CD4-positive, alpha-beta T cell treated with Interleukin-17A for 4 hours (primary cell): ENCODE measurements around the gene USP6.
"Not testable (repeated sequence)": the region's sequence is repeated elsewhere in the genome, so short reads cannot be mapped to it uniquely, and the experiment has no call there.

Source experiments
- DNase-seq: peaks from one replicate; pipeline ENCODE4 v3.0.0-alpha.2; 2020; ENCODE audit warnings: mixed read lengths

Gene USP6

DNA sequence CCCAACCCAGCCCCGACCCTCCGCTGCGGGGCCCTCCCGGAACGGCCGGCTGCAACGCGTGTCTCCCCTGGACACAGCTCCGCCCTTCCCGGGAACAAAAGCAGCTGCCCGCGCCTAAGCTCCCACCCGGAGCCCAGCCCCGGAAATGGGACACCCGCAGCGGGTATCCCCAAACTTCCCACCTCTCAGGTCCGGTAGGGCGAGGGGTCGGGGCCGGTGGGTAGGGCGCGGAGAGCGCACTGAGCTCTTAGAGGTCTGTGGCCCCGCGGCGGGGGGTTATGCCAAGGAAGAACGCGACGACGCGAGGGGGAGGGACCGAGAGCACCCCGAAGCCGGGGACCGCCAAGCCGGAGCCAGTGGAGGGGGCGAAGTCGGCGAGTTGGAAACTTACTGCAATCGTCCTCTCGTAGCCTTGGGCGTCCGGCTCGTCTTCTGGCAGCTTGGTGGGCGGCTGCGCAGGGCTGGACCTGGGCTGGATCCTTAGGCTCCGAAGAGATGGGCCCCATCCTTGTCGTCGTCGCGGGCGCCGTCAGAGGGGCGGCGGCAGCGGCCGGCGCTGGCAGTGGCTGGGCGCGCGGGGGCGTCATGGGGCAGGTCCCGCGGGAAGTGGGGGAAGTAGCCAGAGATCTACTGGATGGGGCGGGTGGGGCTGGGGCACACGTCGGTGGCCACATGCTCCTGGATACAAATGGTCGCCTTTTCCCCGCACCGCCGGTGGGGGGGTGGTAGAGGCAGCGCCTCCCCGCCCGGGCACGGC is 6.9 kb downstream of the USP6 start:
- no peak for DNase-seq

DNA sequence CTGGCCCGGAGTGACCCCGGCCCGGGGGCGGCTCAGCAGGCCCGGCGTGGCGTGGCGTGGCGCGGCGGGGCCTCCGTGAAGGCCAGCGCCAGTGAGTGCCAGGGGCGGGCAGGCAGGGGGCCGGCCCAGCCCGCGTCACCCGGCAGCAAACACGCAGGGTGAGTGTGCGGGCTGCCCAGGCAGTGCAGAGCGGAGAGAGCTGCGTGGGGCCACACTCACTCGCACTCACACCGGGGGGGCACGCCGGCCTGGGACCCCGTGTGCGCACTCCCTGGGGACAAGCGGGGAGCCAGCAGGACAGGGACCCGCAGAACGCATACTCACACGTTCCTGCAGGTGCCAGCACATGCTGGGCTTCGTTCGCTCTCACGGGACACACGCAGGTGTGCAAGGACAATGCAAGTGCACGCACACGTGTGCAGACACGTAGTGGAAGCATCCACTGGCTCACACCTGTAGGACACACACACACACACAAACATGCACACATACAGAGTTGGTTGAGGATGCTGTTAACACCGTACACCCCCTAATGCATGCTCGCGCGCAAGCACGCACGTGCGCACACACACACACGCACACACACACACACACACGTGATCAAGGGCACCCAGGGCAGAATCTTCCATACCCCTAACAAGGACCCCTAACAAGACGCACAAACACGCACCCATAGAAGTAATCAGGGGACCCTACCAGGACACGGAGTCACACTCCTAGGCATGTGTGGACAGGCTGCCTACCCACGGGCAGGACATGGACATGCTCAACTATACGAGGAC is 7.7 kb downstream of the USP6 start:
- DNase-seq: no peak

DNA sequence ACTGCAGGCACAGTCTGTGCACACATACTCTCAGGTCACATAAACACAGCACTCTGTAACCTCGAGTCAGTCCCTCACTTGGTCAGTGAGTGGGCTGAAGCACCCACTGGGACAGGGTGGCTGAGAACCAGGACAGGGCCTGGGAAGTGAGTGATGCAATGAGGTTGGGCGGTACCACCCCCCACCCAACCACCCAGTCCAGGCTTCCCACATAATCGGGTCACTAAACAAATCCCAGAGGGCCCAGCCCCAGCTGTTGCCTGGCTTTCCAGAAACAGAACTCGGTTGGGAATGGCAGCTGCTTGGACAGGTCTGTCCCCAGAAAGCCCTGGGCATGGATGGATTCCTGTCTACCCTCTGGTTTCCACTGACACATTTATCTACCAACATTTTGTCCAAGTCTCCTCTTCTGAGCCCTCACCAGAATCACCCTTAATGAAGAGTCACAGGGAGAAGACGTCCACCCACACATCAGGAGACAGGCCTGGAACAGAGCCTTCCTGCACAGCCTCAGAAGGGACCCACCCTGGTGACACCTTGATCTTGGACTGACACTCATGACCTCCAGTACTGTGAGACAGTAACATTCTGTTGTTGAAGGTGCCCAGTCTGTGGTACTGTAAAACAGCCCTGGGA is 8.4 kb downstream of the USP6 start:
- not testable (repeated sequence) for DNase-seq

DNA sequence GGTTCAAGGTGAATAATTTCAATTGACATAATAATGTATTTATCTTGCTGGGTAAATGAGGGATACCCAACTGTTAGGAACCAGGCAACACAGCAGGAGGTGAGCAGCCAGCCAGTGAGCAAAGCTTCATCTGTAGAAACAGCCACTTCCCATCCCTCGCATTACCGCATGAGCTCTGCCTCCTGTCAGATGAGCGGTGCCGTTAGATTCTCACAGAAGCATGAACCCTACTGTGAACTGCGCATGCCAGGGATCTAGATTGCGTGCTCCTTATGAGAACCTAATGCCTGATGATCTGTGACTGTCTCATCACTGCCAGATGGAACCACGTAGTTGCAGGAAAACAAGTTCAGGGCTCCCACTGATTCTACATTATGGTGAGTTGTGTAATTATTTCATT is 9.1 kb downstream of the USP6 start:
- not testable (repeated sequence) for DNase-seq

DNA sequence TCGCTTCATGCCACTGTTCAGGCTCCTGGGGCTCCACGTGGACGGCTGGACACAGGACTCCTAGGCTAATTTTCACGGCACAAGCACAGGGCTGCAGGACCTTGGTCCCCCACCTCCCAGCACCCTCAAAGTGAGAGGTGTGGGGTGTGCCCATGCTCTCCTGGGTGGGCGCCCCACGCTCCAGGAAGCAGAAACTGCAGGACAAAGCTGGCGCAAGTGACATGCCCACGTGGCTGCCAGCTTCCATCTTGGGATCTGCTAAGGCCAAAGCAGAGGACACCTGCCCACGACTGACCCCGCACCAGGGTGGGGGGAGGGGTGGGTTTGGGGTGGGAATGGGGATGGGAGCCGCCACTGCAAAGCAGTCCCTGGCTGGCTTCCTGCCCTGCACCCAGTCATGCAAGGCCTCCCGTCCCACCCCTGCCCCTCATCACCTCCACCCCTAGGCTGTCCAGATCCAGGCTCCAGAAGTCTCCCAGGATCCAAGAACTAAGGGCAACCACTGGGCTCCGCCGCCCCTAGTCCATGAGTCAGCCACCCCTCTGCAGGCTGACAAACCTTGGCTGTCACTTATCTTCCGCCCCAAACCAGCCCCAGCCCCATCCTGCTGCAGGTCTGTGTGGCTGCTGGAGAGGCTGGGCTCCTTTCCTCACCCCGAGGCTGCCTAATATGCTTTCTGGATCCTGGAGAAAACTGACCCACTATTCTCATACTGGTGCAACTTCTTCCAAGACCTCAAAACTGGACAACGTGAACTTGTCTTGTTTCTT is 11.1 kb downstream of the USP6 start:
- no peak for DNase-seq

DNA sequence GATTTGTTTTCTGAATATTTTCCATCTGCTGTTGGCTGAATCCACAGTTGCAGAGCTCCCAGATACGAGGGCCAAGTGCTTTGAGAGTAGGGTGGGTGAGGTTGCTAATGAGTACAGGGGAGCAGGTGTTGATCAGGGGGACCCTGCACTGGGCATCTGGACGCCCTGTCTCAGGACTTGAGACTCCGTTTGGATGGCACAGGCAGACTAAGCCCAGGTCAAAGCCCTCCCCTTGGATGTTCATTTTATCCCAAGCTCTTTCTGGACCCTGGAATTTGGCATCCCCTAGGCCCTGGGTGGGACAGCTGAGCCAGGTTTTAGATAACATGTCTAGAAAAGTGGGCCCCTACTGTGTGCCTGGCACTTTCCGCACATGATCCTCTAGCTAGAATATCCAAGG is 12.1 kb downstream of the USP6 start:
- DNase-seq: no peak

DNA sequence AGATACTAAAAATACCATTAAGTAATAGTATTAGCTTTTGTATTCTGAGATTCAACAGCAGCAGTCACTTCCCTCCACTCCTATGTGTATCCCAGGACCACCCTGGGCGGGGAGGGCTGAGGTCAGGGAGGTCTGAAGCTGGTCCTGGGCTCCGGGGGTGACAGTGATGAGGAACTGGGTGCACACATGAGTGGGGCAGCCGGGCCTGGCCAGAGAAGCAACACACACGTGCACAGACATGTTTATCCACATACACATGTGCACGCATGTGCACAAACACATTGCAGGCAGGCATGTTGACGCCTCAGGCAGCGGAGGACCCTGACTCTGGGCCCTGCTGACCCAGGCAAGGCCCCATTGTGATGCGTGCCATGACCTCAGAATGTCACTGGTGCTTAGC is 12.6 kb downstream of the USP6 start:
- not testable (repeated sequence) for DNase-seq

DNA sequence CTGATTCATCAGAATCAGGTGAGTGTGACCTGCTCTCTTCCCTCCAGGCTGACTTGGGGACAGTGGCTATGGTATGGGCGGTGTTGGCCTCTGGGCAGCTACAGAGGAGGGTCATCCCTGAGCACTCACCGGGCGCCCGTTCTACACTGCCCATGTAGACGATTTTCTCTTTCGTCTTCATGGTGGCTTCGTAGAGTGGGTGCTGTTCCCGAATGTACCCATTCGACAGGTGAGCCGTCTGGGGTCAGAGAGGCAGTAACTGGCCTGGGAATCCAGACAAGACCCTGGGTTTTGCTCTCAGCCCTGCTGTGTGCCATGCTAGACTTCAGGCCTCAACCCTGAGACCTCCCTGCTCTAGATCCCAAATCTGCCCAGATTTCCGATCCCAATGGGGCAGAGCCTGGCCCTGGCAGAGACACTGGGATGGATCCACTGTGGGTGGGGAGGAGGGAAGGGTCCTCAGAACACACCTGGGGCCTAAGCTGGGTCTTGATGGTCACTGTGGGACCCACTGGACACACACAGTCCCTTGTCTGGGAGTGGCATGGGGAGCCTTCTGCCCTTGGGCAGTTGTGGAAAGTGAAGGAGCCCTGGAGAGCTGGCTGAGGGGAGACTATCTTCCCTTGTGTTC is 13.2 kb downstream of the USP6 start:
- DNase-seq: no peak

DNA sequence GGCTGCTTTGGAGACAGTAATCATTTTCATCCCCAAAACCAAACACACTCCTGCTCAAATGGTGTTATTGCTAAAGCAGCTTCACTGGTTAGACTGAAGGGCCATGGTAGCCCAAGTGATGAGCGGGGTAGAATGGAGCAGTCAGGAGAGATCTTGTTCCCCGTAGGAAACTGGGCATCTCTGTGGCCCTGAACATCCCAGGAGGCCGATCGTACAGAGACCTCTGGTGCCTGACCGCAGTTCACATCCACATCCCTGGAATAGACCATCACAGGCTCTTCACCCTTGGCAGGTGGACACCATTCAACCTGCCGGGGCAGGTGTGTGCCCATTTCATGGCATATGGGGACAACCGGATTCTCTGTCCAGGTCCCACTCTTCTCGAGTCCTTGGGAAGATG is 13.9 kb downstream of the USP6 start:
- not testable (repeated sequence) for DNase-seq

DNA sequence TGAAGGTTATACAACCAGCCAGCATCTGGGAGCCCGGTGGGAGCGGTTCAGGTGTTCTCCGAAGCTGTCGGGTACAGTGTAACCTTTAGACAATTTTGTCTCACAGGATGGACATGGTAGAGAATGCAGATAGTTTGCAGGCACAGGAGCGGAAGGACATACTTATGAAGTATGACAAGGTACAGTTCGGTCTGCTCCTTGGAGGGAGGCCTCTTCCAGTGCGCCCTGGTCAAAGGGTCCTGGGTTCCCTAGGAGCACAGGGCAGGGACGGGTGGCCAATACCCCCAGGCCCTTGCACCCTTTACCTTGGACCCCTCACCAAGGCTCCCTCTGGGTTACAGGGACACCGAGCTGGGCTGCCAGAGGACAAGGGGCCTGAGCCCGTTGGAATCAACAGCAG is 14.4 kb downstream of the USP6 start:
- not testable (repeated sequence) for DNase-seq

DNA sequence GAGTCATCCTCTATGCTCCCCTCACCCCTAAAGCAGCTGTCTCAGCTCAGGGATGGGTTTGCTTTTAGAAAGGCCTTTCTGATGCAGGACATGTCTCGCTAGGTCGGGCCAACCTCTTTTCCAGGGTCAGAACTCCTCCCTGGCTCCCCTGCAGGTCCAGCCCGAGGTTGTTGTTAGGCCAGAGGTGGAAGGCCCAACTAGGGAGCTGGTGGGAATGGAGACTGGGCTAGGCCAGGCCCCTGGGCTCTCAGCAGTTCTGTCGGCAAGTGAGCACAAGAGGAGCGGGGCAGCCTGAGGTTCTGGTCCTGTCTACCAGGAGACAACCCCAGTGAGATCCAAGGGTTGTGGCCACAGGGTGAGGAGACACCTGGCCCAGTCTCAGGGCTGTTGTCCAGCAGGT is 14.9 kb downstream of the USP6 start:
- DNase-seq: not testable (repeated sequence)

DNA sequence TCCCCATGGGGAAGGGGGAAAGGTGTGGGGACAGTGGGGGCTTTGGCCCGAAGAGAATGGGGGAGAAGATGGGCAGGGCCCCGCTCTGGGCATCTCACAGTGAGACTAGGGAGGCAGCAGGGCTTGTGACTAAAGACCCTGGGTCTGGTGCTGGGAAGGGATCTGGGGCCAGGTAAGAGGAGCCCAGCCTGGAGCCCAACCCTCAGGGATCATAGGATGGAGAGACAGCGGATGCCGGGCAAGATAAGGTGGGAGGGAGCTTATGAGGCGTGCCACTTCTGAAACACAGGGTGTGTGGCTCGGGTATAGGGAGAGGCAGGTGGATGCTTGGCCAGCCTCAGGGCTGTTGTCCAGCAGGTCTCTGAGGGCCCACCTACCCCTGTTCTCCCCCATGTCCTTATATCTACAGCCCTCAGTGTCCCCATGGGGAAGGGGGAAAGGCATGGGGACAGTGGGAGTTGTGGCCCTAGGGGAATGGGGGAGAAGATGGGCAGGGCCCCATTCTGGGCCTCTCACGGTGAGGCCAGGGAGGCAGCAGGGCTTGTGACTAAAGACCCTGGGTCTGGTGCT is 15.4 kb downstream of the USP6 start:
- no peak for DNase-seq

DNA sequence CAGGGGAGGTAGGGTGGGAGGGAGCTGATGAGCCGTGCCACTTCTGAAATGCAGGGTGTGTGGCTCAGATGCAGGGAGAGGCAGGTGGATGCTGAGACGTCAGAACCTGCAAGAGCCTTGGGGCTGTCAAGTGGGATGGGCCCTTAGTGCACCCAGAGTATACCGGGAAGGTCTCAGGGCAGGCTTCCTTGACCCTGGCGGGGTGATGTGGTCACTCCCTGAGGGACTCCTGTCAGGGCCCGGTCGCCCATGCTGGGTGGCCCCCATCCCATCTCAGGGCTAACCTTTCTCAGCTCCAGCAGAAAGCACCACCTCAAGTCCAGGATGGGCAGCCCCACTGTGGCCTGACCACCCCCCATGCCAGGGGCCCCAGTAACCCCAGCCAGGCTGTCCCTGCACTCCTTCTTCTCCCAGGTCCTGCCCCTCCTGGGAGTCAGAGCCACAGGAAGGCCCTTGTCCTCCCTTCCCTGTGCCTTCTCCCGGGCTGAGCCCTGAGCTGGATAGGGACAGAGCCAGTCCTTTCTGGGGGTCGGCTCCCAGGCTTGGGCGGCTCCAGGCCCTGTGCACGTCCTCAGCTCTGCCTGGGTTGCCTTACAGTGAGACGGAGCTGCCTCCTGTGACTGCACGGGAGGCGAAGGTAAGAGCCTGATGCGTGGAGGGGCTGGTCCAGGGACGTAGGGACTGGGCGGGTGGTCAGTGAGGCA is 16.1 kb downstream of the USP6 start:
- not testable (repeated sequence) for DNase-seq

DNA sequence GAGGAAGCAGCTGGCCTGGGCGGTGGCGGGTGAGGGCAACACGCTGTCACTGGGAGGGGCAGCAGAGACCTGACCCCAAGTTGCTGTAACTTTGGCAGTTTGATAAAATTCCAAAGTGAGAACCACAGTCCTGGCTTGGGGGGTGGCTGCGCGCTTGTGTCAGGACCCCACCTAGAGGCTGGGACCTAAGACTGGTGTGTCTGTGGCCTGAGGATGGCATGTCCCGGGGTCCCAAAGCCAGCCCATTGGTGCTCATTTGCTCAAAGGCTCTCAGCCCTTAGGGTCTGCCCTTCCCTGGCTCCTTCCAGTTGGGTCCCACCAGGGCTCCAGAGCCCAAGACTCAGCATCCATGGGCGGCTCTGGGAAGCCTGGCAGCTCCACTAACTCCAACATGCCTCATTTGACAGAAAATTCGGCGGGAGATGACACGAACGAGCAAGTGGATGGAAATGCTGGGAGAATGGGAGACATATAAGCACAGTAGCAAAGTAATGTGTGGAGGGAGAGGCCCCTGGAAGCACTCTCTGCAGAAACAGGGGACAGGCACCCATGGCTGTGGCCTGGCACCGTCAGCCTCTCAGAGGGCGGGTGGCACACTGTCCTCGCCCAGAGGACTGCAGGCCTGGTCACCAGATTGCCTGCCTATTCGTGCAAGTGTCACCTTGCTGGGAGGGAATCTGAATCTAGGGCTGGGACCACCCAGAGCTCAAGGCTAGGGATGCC is 16.8 kb downstream of the USP6 start:
- DNase-seq: not testable (repeated sequence)

DNA sequence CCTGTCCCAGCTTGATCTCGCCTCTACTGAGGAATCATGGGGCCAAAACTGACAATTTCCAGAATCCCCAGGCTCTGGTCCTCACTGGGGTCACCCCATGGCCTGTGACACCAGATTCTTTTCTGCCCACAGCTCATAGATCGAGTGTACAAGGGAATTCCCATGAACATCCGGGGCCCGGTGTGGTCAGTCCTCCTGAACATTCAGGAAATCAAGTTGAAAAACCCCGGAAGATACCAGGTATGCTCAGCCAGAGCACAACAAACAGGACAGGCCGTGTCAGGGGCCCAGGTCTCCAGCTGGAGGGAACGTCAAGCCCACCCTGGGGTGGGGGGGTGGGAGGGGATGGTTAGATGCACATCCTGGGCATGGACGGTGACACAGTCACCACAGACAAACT is 17.5 kb downstream of the USP6 start:
- DNase-seq: no peak

DNA sequence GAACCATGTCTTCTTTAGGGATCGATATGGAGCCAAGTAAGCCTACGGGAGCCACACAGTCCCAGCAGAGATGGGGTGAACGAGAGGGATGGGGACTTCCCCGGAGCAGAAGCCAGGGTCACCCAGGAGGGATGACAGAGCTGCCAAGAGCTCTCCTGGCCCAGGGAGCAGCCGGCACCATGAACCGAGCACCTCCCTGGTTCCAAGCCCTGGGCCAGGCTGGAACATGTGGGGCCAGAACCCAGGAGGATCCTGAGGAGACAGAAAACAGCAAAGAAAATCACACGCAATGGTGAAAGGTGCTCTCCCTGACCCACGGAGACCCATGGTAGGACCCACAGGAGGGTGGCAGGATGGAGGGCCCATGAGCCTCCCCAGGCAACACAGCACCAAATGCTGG is 18.1 kb downstream of the USP6 start:
- not testable (repeated sequence) for DNase-seq

DNA sequence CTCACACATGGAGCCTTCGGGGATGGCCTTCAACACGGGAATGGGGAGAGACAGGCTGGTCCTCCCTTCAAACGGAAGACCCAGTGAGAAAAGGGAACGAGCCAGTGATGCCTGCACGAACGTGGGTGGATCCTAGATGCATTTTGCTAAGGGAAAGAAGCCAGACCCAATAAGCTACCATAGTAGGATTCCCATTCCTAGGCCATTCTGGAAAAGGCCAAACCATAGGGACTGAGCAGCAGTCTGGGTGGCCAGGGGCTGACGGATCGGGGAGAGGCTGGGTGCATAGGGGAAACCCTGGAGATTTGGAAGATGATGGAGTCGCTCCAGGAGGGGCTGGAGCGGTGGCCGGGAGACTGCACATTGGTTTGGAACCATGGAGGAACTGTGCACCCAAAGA is 18.7 kb downstream of the USP6 start:
- not testable (repeated sequence) for DNase-seq

DNA sequence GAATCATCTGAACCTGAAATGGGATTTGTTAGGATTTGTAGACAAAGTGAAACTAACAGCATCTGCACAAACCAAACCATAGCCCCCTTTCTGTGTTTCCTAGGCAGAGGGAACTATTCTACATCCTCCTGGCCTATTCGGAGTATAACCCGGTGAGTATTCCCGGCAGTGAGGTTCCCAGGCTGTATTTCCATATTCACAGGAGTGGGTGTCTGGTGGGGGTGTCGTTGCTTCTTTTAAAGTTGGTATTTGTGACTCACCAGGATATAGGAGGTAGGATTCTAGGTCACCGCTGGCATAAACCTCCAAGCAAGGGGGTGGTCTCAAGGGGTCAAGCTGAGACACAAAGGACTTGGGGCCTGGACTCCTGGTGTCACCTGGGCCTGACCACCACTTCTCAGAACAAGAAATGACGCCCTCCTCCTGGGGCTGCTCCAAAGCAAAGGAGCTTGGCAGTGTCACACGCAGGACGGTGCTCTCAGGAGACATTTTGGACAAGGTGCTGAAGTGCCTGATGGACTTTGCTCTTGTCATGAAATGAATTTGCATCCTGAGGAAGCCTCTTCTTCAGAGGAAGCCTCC is 19.4 kb downstream of the USP6 start:
- not testable (repeated sequence) for DNase-seq

DNA sequence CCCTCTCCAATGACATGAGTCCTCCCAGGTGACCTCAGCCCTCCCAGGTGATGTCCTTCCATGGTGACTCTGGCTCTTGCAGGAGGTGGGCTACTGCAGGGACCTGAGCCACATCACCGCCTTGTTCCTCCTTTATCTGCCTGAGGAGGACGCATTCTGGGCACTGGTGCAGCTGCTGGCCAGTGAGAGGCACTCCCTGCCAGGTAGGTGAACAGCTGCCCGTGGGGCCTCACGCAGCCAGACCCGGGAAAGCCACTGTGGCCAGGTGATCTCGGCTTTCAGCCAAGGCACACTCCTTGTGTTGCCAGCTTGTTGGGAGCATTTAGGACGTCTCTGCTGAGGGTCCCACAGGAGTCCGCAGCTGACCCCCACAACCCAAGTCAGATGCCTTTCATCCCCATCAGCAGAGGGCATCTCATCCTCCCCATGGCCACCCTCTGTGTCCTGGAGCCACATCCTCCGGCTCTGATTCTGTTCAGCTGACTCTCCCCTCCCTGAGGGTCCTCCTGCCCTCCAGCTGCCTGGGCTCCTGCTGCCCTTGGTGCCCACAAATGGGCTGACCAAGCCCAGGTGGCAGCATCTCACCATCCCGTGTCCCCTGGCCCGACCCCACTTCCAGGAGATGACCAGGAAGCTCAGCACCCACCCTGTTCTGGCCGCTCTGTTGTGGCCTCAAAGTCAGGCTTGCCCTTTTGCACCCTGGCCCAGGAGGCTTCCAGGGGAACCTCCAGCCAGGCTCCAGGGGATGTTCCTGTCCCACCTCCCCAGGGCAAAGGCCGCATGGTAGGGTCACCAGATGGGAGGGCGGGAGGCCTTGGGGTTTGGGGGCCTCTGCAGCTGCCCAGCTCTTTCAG is 20.1 kb downstream of the USP6 start:
- no peak for DNase-seq
